ENCODE data around the gene GNAZ.

GNAZ gene

GRCh38 chr22:23117891-23118646, 47.8 kb downstream of the GNAZ start:
- DNase-seq (no peak), ATAC-seq (replicated peaks) (no peak)

GRCh38 chr22:23118647-23119493, 48.6 kb downstream of the GNAZ start:
- Mint-ChIP-seq H3K36me3 (ENCODE audit: insufficient read depth) (no peaks in the 10 kb centered on the region), H3K27ac (peak overlapping the region; percentile 91 to 99)
- no peak for ATAC-seq (replicated peaks)

More at GRCh38 chr22:23117891-23118646, 47.8 kb downstream of the GNAZ start:
- Mint-ChIP-seq H3K9me3 (no peaks in the 10 kb centered on the region), H3K4me1 (ENCODE audit: low read depth in 2 of 2) (peaks cover 10 to 13% of the 10 kb centered on the region in 2 donors), H3K27ac (peak overlapping the region; percentile 91 to 99), H3K27me3 (no peaks in the 10 kb centered on the region), H3K4me3 (no peak overlapping the region), H3K36me3 (ENCODE audit: insufficient read depth) (no peaks in the 10 kb centered on the region)

DNA sequence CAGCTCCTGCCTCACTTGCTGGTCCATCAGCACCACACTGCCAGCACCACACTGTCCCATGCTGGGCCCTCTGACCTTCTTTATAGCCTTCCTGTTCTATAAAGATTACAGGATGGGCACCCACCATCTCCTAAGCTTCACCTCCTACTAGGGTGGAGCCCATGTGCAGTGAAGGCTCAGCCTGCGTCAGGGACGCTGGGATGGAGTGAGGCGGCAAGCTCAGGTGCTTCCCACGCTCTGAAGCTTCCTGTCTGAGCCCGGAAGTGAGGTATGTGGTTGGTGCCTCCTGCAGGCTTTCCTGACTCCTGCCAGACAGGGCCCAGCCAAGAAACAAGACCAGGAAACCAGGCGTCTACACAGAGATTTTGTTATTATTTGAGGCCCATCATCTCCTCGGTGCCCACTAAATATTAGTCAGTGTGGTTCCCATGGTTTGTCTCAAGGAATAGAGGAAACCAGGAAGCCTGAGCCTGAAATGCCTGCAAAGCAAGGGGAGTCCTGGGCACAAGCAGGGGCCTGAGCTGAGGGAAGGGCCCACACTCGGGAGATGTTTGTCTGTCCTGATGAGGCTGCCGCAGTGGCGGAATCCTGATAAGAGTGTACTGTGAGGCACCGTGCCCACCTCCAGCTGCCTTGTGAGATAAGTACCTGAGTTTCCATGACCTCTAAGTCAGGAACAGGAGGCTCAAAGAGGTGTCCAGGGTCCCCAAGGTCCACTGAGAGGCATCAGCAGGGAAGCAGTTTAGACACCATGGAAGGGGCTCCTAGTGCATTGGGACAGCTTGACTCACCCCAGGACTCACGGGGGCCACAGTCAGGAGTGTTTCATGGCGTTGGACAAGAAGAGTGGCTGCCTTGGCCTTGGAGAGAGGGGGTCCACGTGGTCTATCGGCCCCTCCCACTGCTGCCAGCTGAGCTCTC, 49.4 kb downstream of the GNAZ start:
- DNase-seq (peak; percentile 47 to 50 (median 47)), ATAC-seq (replicated peaks) (peak; percentile 94)
- no peaks in the 10 kb centered on the region for H3K9me3 Mint-ChIP-seq
- no peaks in the 10 kb centered on the region for H3K36me3 Mint-ChIP-seq (ENCODE audit: insufficient read depth)
- H3K27me3 Mint-ChIP-seq: no peaks in the 10 kb centered on the region
- peaks cover 10 to 14% of the 10 kb centered on the region in 2 donors for H3K4me1 Mint-ChIP-seq (ENCODE audit: low read depth in 2 of 2)
- peak overlapping the region; percentile 91 to 99 for H3K27ac Mint-ChIP-seq
- H3K4me3 Mint-ChIP-seq: peak overlapping the region; percentile 60 to 78

More at GRCh38 chr22:23118647-23119493, 48.6 kb downstream of the GNAZ start:
- Mint-ChIP-seq H3K27me3 (no peaks in the 10 kb centered on the region), H3K4me1 (ENCODE audit: low read depth in 2 of 2) (peaks cover 10 to 14% of the 10 kb centered on the region in 2 donors), H3K4me3 (peak overlapping the region; percentile 60 to 78), H3K9me3 (no peaks in the 10 kb centered on the region)
- no peak for DNase-seq

DNA sequence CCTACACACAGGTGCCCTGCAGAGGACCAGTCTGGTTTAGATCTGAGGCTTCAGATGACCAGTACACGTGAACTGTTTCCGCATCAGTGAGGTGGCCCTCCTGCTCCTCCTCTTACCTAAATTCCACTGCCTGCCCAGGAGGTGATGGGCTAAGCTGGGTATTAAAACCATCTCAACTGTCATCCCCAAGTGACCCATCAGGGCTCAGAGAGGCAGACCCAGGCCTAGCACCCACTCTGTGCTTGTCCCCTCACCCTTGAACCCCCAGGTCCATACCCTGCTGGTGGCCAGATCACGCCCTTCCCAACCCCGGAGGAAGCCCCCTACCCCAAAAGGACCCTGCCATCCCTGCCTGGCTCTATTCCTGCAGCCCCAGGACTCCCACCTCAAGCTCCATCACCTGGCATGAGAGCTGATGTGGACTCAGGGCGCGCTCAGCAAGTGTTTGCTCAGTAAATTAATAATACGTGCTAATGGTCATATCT, 50.1 kb downstream of the GNAZ start:
- ATAC-seq (replicated peaks) (no peak), DNase-seq (no peak)
- no peak overlapping the region for H3K4me3 Mint-ChIP-seq
- H3K4me1 Mint-ChIP-seq (ENCODE audit: low read depth in 2 of 2): peaks cover 10 to 14% of the 10 kb centered on the region in 2 donors
- H3K9me3 Mint-ChIP-seq: no peaks in the 10 kb centered on the region
- H3K27me3 Mint-ChIP-seq: no peaks in the 10 kb centered on the region
- no peaks in the 10 kb centered on the region for H3K36me3 Mint-ChIP-seq (ENCODE audit: insufficient read depth)
- peak overlapping the region; percentile 91 to 99 for H3K27ac Mint-ChIP-seq

DNA sequence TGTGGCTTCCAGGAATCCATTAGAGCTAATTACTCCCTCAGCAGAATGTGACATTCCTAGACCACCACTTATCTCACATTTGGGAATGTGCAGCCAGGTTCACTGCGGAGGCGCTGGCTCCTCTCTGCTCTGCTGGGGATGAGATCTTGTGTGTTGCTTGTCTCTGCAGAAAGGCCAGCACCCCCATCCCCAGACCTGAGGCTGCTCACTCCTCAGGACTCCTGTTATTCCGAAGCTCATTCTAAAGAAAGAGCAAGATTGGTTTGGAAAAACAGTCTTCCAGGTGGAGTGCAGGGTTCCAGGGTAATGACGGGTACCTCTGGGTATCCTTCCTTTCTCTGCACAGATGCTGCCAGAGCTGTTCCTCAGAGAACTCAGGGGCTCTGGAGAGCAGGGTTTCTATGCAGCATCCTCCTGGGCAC, 50.7 kb downstream of the GNAZ start:
- H3K36me3 Mint-ChIP-seq (ENCODE audit: insufficient read depth): no peaks in the 10 kb centered on the region
- peaks cover 10 to 14% of the 10 kb centered on the region in 2 donors for H3K4me1 Mint-ChIP-seq (ENCODE audit: low read depth in 2 of 2)
- ATAC-seq (replicated peaks): no peak
- no peaks in the 10 kb centered on the region for H3K27me3 Mint-ChIP-seq
- H3K4me3 Mint-ChIP-seq: no peak overlapping the region
- H3K9me3 Mint-ChIP-seq: no peaks in the 10 kb centered on the region
- no peak for DNase-seq
- peak overlapping the region; percentile 91 to 99 for H3K27ac Mint-ChIP-seq

- H3K36me3 Mint-ChIP-seq (ENCODE audit: insufficient read depth): no peaks in the 10 kb centered on the region
- no peak overlapping the region for H3K4me3 Mint-ChIP-seq
- H3K4me1 Mint-ChIP-seq (ENCODE audit: low read depth in 2 of 2): peaks cover 10 to 14% of the 10 kb centered on the region in 2 donors
- no peaks in the 10 kb centered on the region for H3K27me3 Mint-ChIP-seq
- no peaks in the 10 kb centered on the region for H3K9me3 Mint-ChIP-seq
- no peak for DNase-seq
- H3K27ac Mint-ChIP-seq: peak overlapping the region; percentile 91 to 99
- ATAC-seq (replicated peaks): no peak
These were observed 51.1 kb downstream of the GNAZ start for GRCh38 chr22:23121424-23121823.

DNA sequence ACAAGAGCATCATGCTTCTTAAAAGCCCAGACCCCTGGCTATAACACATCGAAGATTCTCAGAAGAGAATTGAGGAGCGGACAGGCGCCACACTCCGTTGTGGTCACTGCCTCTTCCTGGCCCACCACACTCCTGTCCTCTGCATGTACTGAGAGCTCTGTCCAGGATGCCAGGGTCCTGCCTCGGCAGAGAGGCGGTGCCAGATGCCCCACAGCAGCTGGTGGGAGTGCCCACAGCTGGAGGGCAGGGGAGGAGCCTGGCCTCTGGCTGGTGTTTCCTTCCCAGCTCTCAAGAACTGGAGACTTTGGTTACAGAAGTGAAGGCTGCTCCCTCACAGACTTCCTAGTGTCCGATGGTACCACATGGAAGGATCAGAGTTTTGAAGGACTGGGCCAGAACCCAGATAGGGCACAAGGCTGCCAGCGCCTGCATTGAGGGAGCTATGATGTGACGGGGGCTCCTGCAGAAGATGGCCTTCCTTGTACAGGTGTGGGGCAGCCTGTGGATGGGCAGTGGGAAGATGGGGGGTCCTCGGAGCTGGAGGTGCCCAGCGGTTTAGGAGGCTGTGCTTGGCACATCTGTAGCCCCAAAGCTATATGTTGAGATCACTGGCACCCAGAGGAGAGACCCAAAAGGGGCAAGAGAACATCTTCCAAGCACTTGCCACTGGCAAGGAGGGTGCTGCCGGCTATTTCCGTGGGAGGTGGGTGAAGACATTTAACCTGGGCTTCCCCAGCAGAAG, 52.1 kb downstream of the GNAZ start:
- H3K9me3 Mint-ChIP-seq: no peaks in the 10 kb centered on the region
- peaks cover 10 to 14% of the 10 kb centered on the region in 2 donors for H3K4me1 Mint-ChIP-seq (ENCODE audit: low read depth in 2 of 2)
- no peak overlapping the region for H3K4me3 Mint-ChIP-seq
- H3K27me3 Mint-ChIP-seq: no peaks in the 10 kb centered on the region
- DNase-seq (no peak), ATAC-seq (replicated peaks) (no peak)
- H3K36me3 Mint-ChIP-seq (ENCODE audit: insufficient read depth): no peaks in the 10 kb centered on the region
- H3K27ac Mint-ChIP-seq: peak overlapping the region; percentile 80 to 99

DNA sequence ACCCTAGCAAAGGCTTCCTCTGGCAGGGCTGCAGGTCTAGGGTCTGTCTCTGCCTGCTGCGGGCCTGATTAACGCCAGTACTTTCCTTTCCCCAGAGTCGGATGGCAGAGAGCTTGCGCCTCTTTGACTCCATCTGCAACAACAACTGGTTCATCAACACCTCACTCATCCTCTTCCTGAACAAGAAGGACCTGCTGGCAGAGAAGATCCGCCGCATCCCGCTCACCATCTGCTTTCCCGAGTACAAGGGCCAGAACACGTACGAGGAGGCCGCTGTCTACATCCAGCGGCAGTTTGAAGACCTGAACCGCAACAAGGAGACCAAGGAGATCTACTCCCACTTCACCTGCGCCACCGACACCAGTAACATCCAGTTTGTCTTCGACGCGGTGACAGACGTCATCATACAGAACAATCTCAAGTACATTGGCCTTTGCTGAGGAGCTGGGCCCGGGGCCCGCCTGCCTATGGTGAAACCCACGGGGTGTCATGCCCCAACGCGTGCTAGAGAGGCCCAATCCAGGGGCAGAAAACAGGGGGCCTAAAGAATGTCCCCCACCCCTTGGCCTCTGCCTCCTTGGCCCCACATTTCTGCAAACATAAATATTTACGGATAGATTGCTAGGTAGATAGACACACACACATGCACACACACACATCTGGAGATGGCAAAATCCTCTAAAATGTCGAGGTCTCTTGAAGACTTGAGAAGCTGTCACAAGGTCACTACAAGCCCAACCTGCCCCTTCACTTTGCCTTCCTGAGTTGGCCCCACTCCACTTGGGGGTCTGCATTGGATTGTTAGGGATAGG, 52.9 kb downstream of the GNAZ start:
- Mint-ChIP-seq H3K27ac (peak overlapping the region in 1 of 2 donors; percentile 50), H3K27me3 (no peaks in the 10 kb centered on the region), H3K4me1 (ENCODE audit: low read depth in 2 of 2) (peaks cover 10 to 14% of the 10 kb centered on the region in 2 donors), H3K4me3 (no peak overlapping the region), H3K36me3 (ENCODE audit: insufficient read depth) (no peaks in the 10 kb centered on the region), H3K9me3 (no peaks in the 10 kb centered on the region)
- ATAC-seq (replicated peaks) (no peak), DNase-seq (no peak)

GRCh38 chr22:23123804-23124254, 53.5 kb downstream of the GNAZ start:
- Mint-ChIP-seq H3K27me3 (no peaks in the 10 kb centered on the region), H3K36me3 (ENCODE audit: insufficient read depth) (no peaks in the 10 kb centered on the region)

GRCh38 chr22:23124611-23125511, 54.5 kb downstream of the GNAZ start:
- Mint-ChIP-seq H3K27ac (peak overlapping the region in 1 of 2 donors; percentile 44), H3K4me1 (ENCODE audit: low read depth in 2 of 2) (peaks cover 2 to 10% of the 10 kb centered on the region in 2 donors), H3K4me3 (no peak overlapping the region), H3K36me3 (ENCODE audit: insufficient read depth) (no peaks in the 10 kb centered on the region), H3K9me3 (no peaks in the 10 kb centered on the region), H3K27me3 (no peaks in the 10 kb centered on the region)
- ATAC-seq (replicated peaks) (no peak), DNase-seq (no peak)

More at GRCh38 chr22:23123804-23124254, 53.5 kb downstream of the GNAZ start:
- no peaks in the 10 kb centered on the region for H3K9me3 Mint-ChIP-seq
- peaks cover 10 to 17% of the 10 kb centered on the region in 2 donors for H3K4me1 Mint-ChIP-seq (ENCODE audit: low read depth in 2 of 2)
- H3K27ac Mint-ChIP-seq: peak overlapping the region in 1 of 2 donors; percentile 44
- H3K4me3 Mint-ChIP-seq: no peak overlapping the region
- DNase-seq (no peak), ATAC-seq (replicated peaks) (no peak)
